NCI-H2029 (cell line): Measurements from ENCODE around the gene STMN1.
A peak's percentile ranks its signal among the peaks of the same experiment; 100 is the strongest.

Experiments used
- DNase-seq: peaks from one replicate; lab custom pipeline; 2025; lab: John Stamatoyannopoulos, UW

The STMN1 gene

GRCh38 chr1:25871086-25871703 is 35.0 kb downstream of the STMN1 start:
- no peak for DNase-seq

- no peak for DNase-seq
Measured at GRCh38 chr1:25870614-25871013, 35.6 kb downstream of the STMN1 start.

GRCh38 chr1:25869909-25870606 is 36.2 kb downstream of the STMN1 start:
- DNase-seq = no peak

GRCh38 chr1:25867210-25867991 is 38.8 kb downstream of the STMN1 start:
- DNase-seq = no peak

GRCh38 chr1:25866288-25866687 is 39.9 kb downstream of the STMN1 start:
- DNase-seq = no peak

- DNase-seq = no peak
Measured at GRCh38 chr1:25864434-25864833, 41.8 kb downstream of the STMN1 start.

- DNase-seq = no peak
Measured at GRCh38 chr1:25863486-25864262, 42.5 kb downstream of the STMN1 start.

- DNase-seq = no peak
Measured at GRCh38 chr1:25862785-25863485, 43.3 kb downstream of the STMN1 start.

- DNase-seq = no peak
Measured at GRCh38 chr1:25861316-25862286, 44.6 kb downstream of the STMN1 start.

GRCh38 chr1:25858906-25859789 is 47.1 kb downstream of the STMN1 start, which contains the start of gene AUNIP:
Gene AUNIP (minus strand): TSS chr1:25859457. CDS start chr1:25859357, 100 bp downstream.
- DNase-seq = peak; percentile 58

- DNase-seq = no peak
Measured at GRCh38 chr1:25858494-25858893, 47.7 kb downstream of the STMN1 start.

- DNase-seq = no peak
Measured at GRCh38 chr1:25856856-25857255, 49.4 kb downstream of the STMN1 start.

- DNase-seq = peak; percentile 75
Measured at GRCh38 chr1:25854554-25854953, 51.7 kb downstream of the STMN1 start.
